K562 (cell line): ENCODE data around the gene ZNF574. TPM values are rescaled to one million over a fixed set of nuclear protein-coding genes. Genes with fewer than 3 reads are reported as not detected.

Source experiments
- BHLHE40 ChIP-seq: IDR thresholded peaks from 2 replicates; pipeline ENCODE4 v1.6.1; 2011; ENCODE audit warnings: low read length, improper control_type of control experiment
- EGR1 ChIP-seq: fragments of 450-650 bp; conservative IDR thresholded peaks from 2 replicates; pipeline ENCODE4 v1.6.1; 2017; ENCODE audit warnings: mild to moderate bottlenecking
- HLTF ChIP-seq: fragments of 450-650 bp; IDR thresholded peaks from 2 replicates; pipeline ENCODE4 v1.6.1; 2016
- HNRNPLL ChIP-seq: fragments of 200-400 bp; formaldehyde crosslinking; IDR thresholded peaks from 2 replicates; pipeline ENCODE4 v1.6.1; 2017; ENCODE audit warnings: low read length, low read depth, mild to moderate bottlenecking; ENCODE audit not compliant: poor library complexity, severe bottlenecking
- MNT ChIP-seq, 2 experiments: fragments of 450-650 bp; conservative IDR thresholded peaks; 2 replicates each; pipeline ENCODE4 v1.6.1; 2017; ENCODE audit warnings: mild to moderate bottlenecking in 2 of 2, moderate library complexity in 2 of 2
- RBM25 ChIP-seq: fragments of 200-400 bp; formaldehyde crosslinking; IDR thresholded peaks from 2 replicates; pipeline ENCODE4 v1.6.1; 2018; ENCODE audit warnings: low read length, low read depth, moderate library complexity; ENCODE audit not compliant: severe bottlenecking
- SAP30 ChIP-seq: fragments of 200-600 bp; sonication (generic); IDR thresholded peaks from 2 replicates; pipeline ENCODE4 v1.6.1; 2012; ENCODE audit warnings: borderline replicate concordance, low read depth, mild to moderate bottlenecking, moderate library complexity, low read length, control low read depth, inconsistent platforms; ENCODE audit not compliant: insufficient read depth, poor library complexity, severe bottlenecking
- SIN3B ChIP-seq: fragments of 450-650 bp; IDR thresholded peaks from 2 replicates; pipeline ENCODE4 v1.6.1; 2017; ENCODE audit warnings: low read depth, mild to moderate bottlenecking, moderate library complexity
- SMAD2 ChIP-seq: fragments of 150-350 bp; IDR thresholded peaks from 2 replicates; pipeline ENCODE4 v1.6.1; 2014; ENCODE audit warnings: low read depth, mild to moderate bottlenecking, low read length
- ZBTB26 ChIP-seq: fragments of 450-650 bp; formaldehyde crosslinking; IDR thresholded peaks from 2 replicates; pipeline ENCODE4 v1.4.0; 2022; ENCODE audit warnings: missing genetic modification characterization
- ZBTB43 ChIP-seq: sonication (generic); formaldehyde crosslinking; IDR thresholded peaks from 2 replicates; pipeline ENCODE4 v1.8.0; 2023; ENCODE audit warnings: mild to moderate bottlenecking, missing genetic modification reagents
- ZBTB5 ChIP-seq: fragments of 450-650 bp; IDR thresholded peaks from 2 replicates; pipeline ENCODE4 v1.6.1; 2017; ENCODE audit warnings: antibody characterized with exemption
- ZNF133 ChIP-seq: fragments of 250-450 bp; sonication (Bioruptor Pico); IDR thresholded peaks from 2 replicates; pipeline ENCODE4 v1.4.0; 2020; ENCODE audit warnings: mild to moderate bottlenecking
- ZNF584 ChIP-seq: fragments of 200-800 bp; sonication (Bioruptor generic); IDR thresholded peaks from 2 replicates; pipeline ENCODE4 v1.6.1; 2016; ENCODE audit warnings: low read depth, mild to moderate bottlenecking, missing genetic modification characterization, missing compliant biosample characterization
- ZNF740 ChIP-seq, 3 experiments: fragments of 200-800 bp in 1 of 3; sonication (Bioruptor generic) in 1 of 3; sonication (generic) in 1 of 3; formaldehyde crosslinking in 1 of 3; IDR thresholded peaks; 2 replicates each; pipeline versions ENCODE4 v1.6.1 to v1.8.0; 2016 to 2022; ENCODE audit warnings: mild to moderate bottlenecking in 2 of 3, missing compliant biosample characterization in 2 of 3, missing genetic modification characterization in 2 of 3, missing genetic modification reagents in 1 of 3
- polyA plus RNA-seq, 8 experiments: library from polyadenylated mRNA; depleted of rRNA in 4 of 8; stranded (reverse) in 5 of 8; unstranded in 3 of 8; fragments of >200 nt; fragmentation: Nextera tagmentation in 2 of 8; fragmentation: Illumina TruSeq in 1 of 8; extraction: Ambion mirVana in 2 of 8; extraction: Trizol in 1 of 8; gene quantifications; 2 replicates each; pipeline versions ENCODE4 v1.2.1 to v1.2.3, GENCODE V29; 2011 to 2014; ENCODE audit warnings: inconsistent platforms in 1 of 8, missing spikeins in 1 of 8
- total RNA-seq, 7 experiments: library from RNA; depleted of rRNA in 6 of 7; stranded (reverse); fragments of >200 nt in 6 of 7; fragmentation: Illumina TruSeq in 2 of 7; extraction: Trizol in 2 of 7; gene quantifications; 2 replicates each; pipeline versions ENCODE4 v1.2.1 to v1.2.3, GENCODE V29; 2011 to 2021; ENCODE audit warnings: low replicate concordance in 1 of 7

The ZNF574 gene
- total and polyA plus RNA-seq, 9 of the 15 experiments (the other 6 are each of a cell fraction or from before 2014, with no cell fraction given): 0.24 to 20.7 (median 8.4) TPM

- TF ChIP-seq ZBTB43 (CRISPR knock-in tag) (no peak), MNT (conservative IDR thresholded peaks at IDR 0.05) (peak; percentile 35 to 64; a peak in 3 of 4 replicates), ZNF584 (no peak), RBM25 (no peak), ZNF133 (no peak), ZNF740 (CRISPR knock-in tag; IDR thresholded peaks at IDR 0.05) (no peak), ZNF740 (tag; IDR thresholded peaks at IDR 0.05) (peak in 1 of 2 experiments; percentile 44; a peak in 1 of 4 replicates), SIN3B (0 out of 2 replicates have a peak, but pooled peaks have one; percentile 0), EGR1 (no peak), ZBTB26 (no peak), HNRNPLL (no peak), ZBTB5 (no peak), SAP30 (peak; percentile 16), HLTF (no peak), BHLHE40 (peak; percentile 1; the same call in 1 of the 2 replicates), SMAD2 (no peak)
Observed at GRCh38 chr19:42076380-42076944, 496 bp downstream of the ZNF574 start (continued).
